SIG-M5 (cell line): ENCODE measurements around the gene MCCD1.

Source experiments
- DNase-seq: peaks from one replicate; lab custom pipeline; 2025; lab: John Stamatoyannopoulos, UW

Gene MCCD1

GRCh38 chr6:31513456-31514165, 15.2 kb upstream of the MCCD1 start:
- no peak for DNase-seq

DNA sequence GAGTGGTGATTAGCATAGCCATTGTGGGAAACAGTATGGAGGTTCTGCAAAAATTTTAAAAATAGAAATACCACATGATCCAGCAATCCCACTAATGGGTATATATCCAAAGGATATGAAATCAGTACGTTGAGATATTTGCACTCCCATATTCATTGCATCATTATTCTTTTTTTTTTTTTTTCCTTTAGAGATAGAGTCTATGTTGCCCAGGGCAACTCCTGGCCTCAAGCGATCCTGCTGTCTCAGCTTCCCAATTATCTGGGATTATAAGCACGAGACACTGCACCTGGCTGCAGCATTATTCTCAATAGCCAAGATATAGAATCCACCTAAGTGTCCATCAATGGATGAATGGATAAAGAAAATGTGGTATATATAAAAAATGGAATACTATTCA, 6.9 kb upstream of the MCCD1 start:
- DNase-seq = no peak

DNA sequence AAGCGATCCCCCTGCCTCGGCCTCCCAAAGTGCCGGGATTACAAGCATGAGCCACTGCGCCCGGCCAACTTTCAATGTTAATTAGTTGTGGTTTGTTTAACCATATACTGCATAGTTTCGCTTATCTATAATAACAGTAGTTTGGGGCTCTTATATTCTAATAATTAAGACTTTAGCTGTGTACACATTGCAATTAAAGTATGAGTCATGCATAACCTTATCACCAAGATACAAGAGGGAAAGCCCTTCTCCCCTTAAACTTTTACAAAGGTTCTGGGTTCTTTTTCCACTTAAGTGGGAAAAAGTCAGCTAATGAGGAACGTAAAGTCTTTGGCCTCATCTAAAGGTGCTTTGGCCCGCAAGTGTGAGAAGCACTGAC, 3.2 kb upstream of the MCCD1 start:
- DNase-seq = no peak

DNA sequence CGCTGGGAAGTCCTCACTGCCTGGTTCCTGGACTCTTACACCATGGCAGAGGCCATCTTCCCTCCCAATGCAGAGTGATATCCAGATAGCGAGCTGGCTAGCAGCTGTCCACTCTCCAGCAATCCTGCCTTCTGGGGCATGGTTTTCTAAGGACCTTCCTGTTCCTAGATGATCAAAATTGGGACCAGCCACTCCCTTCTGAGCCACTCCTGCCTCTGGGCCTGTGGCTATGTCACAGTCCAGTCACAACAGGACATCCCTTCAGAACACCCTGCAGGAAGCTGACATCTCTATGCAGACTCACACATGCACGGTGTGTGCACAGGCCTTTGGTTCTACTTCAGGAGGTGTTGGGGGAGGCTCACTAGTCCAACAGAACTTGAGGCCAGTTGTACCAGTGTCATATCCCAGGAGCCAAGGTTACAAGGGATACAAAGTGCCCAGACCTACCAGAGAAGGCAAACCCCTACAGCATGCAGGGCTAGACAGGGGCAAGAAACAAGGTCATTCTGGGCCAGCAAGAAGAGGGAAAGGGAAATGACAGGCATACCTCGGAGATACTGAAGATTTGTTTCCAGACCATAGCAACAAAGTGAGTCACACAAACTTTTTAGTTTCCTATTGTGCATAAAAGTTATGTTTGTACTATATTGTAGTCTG, 2.7 kb upstream of the MCCD1 start:
- no peak for DNase-seq

DNA sequence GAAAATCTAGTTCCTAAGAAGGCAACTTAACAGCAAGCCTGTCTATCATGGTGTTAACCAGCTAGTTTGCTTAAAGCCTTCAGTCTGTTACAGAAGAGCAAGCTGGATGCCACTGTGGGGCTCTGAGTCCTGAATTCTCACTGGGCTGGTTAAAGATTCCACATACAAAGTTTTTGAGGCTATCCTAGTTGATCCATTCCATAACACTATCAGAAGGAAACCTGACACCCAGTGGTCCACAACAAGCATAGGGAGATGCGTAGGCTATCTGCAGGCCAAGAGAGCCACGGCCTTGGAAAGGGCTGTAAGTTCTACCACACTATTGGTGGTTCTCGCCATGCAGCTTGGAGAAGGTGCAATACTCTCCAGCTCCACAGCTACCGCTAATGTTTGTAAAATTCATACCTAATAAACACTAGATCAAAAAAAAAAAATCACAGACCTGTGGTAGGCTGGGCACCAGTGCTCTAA, 420 bp upstream of the MCCD1 start:
- DNase-seq = no peak

DNA sequence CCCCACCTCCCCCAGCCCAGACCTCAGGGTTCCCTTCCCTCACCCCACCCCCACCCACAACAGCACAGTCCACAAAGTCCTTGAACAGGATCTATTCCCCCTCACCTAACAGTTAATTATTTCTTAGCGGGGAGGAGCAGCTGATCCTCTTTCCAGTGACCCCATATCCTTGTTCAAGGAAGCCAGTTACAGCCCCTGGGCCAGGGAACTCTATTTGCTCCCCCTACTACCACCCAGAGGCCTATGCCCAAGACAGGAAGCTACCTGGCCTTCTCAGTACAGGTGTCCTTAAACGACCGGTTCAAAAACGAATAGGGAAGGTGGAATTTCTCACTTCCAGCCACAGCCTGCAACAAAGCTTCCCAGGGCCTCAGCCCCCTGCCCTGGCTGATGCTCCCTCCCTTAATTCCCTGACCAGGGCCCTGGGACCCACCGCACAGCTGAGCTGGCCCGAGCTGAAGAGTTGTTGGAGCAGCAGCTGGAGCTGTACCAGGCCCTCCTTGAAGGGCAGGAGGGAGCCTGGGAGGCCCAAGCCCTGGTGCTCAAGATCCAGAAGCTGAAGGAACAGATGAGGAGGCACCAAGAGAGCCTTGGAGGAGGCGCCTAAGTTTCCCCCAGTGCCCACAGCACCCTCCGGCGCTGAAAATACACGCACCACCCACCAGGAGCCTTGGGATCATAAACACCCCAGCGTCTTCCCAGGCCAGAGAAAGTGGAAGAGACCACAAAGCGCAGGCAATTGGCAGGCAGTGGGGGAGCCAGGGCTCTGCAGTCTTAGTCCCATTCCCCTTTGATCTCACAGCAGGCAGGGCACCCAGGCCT, 778 bp downstream of the MCCD1 start:
- DNase-seq = no peak

GRCh38 chr6:31530659-31531058, 1.9 kb downstream of the MCCD1 start:
- no peak for DNase-seq

DNA sequence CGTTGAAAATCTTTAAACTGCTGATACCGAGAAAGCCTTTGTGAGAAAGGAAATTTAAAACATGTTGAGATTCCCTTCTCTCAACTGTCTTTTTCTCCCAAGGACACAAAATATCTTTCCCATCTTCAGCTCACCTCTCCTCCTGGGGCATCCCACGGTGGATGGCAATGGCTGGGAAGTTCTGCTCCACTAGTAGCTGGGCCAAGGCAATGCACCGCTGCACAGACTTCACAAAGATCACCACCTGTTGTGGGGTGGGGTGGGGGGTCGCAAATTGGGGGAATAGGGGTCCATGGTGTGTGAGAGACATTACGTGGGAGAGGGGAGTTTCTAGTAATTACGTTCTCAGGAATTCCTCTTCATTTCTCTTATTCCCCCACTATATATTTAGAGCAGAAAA, 2.4 kb downstream of the MCCD1 start:
- DNase-seq = no peak

DNA sequence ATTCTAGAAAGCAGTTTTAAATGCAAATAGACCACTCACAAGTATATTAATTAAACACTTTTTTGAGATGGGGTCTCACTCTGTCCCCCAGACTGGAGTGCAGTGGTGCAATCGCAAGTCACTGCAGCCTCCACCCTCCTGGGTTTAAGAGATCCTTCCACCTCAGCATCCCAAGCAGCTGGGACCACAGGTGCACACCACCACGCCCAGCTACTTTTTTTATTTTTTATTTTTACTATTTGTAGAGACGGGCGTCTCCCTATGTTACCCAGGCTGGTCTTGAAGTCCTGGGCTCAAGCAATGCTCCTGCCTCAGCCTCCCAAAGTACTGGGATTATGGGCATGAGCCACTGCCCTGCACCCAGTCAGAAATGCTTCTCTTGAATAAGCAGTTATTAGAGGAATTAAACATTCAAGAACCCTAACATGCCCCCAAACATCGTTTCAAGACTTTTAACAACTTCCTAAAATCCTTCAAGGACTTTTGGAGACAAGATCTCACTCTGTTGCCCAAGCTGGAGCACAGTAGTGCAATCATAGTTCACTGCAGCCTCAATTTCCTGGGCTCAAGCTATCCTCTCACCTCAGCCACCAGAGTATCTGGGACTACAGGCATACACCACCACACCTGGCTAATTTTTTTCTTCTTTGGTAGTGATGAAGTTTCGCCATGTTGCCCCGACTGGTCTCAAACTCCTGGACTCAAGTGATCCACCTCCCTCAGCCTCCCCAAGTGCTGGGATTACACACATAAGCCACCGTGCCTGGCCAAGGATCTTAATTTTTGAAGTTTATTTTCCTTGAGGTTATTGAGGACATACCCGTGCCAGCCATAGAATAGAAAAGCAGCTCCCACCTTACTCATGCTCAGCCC, 3.2 kb downstream of the MCCD1 start:
- no peak for DNase-seq

GRCh38 chr6:31532644-31533454, 4.1 kb downstream of the MCCD1 start:
- no peak for DNase-seq

DNA sequence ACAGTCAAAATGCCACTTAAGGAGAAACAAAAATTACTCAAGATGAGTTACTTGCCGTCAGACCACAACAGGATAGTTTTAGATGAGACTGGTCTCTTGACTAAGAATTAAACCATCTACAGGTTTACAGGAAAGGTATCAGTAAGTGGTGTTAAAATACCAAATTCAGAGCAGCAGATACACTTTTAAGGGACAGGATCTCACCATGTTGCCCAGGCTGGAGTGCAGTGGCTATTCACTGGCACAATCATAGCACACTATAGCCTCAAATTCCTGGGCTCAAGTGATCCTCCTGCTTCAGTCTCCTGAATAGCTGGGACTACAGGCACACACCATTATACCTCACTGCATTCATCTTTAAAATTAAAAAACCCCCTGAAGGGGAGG, 4.7 kb downstream of the MCCD1 start:
- DNase-seq = no peak

DNA sequence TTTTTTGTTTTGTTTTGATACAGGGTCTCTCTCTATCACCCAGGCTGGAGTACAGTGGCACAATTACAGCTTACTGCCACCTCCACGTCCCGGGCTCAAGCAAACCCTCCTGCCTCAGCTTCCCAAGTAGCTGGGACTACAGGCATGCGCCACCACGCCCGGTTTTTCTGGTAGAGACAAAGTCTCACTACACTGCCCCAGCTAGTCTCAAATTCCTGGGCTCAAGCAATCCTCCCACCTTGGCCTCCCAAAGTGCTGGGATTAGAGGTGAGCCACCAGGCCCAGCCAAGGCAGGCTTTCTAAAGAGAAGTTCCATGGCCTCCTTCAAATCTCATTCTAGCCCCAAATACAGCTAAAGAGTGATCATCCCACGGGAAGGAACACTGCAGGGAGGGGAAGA, 5.2 kb downstream of the MCCD1 start:
- no peak for DNase-seq

DNA sequence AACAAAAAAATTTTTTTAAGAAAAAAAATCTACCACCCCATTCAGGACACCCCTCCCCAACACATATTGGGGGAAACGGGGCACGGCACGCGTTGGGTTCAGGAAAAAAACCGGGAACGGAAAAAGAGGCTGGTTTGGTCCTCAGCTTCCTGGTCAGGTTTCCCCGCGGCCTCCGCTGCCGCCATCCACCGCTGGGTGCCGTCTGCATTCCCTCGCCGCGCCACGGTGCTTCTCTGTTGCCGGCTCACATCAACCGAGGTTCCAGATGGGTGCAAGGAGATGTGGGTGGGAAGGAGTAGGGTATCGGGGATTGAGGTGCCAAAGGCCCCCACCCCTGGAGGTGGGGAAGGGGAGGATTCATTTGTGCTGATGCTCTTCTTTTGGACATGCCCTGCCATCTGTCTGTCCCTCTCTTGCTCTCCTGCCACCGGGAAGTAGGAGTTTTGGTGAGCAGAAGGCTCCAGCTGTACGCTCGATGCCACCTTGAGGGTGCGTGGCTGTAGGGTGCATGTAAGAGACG, 5.8 kb downstream of the MCCD1 start:
- DNase-seq = no peak

DNA sequence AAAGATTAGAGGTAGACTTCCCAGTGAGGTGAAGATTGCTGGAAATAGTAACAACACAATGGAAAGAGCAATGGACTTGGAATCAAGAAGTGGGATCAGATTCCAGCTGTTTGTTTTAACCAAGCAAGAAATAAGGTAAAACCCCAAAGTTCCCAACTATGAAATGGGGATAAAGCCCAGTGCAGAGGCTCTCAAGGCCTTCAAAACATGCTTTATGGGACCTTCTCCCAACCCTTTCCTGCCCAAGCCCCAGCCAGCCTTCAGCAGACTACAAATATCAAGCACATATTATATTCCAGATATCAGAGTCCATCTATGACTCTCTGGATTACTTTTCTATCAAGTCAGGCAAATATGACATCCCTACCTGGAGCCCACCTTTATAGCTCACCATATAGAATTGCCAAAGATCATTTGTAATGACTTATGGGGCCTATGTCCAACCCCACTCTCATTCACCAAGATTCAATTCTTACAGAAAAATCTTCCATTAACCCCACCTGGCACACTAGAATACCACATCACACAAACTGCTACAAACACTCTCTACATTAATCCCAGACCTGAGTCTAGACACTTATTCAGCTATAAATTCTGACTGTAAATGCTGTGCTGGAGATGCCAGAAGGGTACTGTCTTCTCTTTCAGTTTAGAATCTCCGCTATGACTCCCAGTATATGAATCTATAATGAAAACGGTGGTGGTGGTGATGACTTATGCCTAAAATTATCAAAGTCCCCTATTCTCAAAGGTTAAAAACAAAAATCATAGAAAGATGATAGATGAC, 7.0 kb downstream of the MCCD1 start:
- no peak for DNase-seq

DNA sequence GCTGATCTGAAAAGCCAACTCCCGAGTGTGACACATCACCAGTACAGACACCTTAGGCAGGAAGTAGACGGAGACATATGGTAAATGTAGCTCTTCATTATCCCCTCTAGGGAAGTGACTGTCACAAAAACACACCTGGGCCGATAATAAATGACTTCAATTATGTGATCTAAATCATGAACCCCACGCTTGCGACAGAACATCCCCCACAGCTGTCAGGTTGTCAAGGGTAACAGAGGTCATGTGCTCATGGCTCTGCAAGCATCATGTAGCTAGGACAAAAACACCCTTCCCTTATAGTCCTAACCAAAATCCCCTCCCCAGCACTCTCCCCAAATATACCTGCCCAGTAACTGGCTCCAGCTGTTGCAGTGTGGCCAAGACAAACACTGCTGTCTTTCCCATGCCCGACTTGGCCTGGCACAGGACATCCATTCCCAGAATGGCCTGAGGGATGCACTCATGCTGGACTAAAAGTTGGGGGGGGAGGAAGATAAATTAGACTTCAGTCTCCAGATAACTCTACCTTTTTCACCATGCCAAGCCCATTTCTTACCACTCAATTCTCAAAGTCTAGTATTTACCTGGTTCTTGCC, 10.1 kb downstream of the MCCD1 start:
- no peak for DNase-seq

DNA sequence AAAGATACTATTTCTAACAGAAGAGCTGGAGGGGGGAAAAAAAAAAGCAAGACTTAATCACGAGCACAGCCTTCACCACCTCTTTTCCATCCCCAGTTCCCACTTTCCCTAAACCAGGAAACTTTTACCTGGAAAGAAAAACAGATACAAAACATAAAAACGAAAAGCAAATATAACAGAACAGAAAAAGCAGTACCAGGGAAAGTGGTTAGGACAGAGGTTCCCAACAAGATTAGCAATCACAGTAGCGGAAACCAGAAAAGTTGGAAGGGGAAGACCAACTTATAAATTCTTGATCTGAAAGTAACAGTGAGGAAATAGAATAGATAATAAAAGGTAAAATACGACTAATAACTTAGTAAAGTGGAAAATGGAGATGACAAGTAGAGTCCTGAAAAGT, 11.9 kb downstream of the MCCD1 start:
- DNase-seq = no peak

DNA sequence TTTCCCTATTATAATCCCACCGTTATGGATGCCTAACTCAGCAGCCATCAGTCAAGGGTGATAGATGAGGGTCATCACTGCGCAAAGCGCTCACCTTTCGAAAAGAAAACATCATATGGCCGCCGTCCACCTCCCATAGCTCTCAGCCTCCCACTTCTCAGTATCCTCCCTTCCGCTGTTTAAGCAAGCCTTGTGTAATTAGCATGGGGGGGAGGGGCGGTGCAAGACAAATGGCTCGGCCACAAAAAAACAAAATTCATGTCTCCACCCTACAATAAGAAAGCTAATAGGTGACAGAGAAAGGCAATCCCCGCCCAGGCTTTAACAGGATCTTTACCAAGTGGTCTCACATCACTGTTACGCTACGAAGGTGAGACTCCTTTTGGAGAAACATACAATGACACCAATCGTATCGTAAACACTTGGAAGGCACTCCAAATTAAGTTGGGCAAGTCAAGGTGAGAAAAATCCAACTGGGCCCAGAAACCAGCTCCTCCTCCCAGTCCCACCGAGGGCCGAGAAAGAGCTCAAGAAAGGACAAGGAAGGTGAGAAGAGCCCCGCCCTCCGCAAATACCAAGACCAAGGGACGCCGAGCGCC, 12.4 kb downstream of the MCCD1 start:
- DNase-seq = no peak

DNA sequence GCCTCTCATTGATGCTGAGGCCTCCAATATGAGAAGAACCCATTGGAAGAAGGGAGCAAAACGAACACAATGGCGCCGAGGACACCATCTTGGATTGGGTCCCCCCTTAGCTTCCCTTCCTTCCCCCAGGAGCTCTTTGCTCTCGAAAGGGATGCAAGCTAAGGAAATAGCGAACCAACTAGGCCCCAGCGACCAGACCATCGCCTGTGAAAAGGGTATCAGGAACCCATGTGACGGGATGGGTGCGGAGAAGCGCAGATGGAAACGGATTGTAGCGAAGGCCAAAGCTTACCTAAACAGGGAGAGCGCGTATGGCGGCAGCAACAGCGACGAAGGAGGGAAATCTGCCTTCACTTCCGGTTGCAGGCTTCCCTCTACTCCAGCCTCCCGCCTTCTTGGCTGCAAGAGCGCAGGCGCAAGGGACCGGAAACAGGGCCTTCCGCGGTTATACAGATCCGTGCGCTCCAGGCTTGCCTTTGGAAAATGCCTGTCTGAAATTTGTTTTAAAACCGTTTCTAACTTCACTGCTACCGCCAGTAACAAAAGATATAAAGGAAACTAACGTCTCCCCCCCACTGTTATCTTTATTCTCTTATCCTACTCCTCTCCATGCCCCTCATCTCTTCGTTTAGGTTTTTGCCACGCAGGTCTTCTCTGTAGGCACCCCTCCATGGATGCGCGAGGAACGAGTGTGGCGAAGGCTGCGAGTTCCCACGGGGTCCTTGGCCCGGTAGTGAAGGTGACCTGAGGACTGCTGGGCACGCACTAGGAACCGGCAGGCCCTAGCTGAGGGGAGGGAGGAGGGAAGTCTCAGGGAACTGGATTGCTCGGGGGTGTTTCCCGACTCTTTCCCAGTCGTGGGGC, 13.1 kb downstream of the MCCD1 start, which contains the start of gene DDX39B:
TSS of gene DDX39B (minus strand) at position 346 of the 864 bp plus-strand sequence. CDS start 1,471 bp downstream, outside the sequence.
- DNase-seq = peak; percentile 78
